HFF-Myc (cell line): ENCODE results near the gene RGS16.
A peak's percentile ranks its signal among the peaks of the same experiment; 100 is the strongest.

Experiments
- DNase-seq: peaks from one replicate; pipeline ENCODE4 v3.0.0-alpha.2; 2011; ENCODE audit warnings: low read depth; ENCODE audit errors: extremely low read depth
- H3K4me3 ChIP-seq: replicated peaks from 2 replicates; pipeline ENCODE4 v1.5.1; 2011; ENCODE audit warnings: low read depth, mild to moderate bottlenecking, control low read depth, low read length
- TF ChIP-seq, protein P1 (sequence below): IDR thresholded peaks from 2 replicates; pipeline ENCODE4 v1.5.1; 2012; ENCODE audit warnings: mild to moderate bottlenecking, low read depth, low read length, control low read depth; ENCODE audit errors: missing control alignments

Gene RGS16

DNA sequence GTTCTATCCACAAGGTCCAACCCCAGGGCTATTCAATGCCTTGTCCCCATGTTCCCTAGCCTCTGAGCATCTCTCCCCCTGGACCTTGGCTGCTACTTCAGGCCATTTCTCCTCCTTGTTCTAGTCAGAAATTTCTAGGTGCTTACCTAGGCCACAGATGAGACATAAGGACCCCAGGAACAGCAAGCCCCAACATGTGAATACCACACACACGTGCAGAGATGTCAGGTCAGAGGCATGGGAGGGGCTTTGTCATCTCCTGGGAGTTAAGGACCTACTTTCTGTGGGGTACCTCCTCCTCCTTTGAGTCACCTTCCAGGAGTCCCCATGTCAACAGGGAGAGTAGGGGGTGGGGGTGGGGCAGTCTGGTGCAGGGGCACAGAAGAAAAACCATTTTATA is 7.1 kb upstream of the RGS16 start:
- TF ChIP-seq, protein P1, sequence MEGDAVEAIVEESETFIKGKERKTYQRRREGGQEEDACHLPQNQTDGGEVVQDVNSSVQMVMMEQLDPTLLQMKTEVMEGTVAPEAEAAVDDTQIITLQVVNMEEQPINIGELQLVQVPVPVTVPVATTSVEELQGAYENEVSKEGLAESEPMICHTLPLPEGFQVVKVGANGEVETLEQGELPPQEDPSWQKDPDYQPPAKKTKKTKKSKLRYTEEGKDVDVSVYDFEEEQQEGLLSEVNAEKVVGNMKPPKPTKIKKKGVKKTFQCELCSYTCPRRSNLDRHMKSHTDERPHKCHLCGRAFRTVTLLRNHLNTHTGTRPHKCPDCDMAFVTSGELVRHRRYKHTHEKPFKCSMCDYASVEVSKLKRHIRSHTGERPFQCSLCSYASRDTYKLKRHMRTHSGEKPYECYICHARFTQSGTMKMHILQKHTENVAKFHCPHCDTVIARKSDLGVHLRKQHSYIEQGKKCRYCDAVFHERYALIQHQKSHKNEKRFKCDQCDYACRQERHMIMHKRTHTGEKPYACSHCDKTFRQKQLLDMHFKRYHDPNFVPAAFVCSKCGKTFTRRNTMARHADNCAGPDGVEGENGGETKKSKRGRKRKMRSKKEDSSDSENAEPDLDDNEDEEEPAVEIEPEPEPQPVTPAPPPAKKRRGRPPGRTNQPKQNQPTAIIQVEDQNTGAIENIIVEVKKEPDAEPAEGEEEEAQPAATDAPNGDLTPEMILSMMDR = no peak
- DNase-seq = no peak
- no peak overlapping the region for H3K4me3 ChIP-seq

DNA sequence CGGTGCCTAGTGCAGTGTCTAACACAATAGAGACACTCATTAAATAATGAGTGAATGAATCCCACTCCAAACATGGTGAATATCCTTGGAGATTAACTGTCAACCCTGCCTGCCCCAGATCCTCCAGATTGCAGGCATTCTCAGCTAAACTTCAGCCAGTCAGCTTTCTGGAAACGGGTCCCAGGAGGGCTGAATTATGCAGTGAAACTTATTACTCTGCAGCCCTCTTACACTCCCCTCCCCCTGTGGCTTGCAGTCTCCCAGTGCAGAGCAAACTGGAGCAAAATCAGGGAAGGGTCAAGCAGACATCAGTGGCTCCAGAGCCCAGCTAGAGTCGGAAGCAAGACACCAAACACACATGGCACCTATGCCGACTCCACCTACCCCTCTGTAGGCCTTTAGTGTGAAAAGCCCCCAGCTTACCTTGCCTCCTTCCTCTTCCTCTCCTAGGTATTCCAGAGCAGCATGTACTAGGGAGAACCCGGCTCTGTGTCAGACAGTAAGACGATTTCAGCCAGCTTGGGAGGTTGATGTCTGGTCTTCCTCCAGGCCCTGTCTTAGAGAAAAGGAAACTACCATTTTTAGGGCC is 6.5 kb upstream of the RGS16 start:
- no peak for DNase-seq
- no peak overlapping the region for H3K4me3 ChIP-seq
- TF ChIP-seq, protein P1 = no peak

DNA sequence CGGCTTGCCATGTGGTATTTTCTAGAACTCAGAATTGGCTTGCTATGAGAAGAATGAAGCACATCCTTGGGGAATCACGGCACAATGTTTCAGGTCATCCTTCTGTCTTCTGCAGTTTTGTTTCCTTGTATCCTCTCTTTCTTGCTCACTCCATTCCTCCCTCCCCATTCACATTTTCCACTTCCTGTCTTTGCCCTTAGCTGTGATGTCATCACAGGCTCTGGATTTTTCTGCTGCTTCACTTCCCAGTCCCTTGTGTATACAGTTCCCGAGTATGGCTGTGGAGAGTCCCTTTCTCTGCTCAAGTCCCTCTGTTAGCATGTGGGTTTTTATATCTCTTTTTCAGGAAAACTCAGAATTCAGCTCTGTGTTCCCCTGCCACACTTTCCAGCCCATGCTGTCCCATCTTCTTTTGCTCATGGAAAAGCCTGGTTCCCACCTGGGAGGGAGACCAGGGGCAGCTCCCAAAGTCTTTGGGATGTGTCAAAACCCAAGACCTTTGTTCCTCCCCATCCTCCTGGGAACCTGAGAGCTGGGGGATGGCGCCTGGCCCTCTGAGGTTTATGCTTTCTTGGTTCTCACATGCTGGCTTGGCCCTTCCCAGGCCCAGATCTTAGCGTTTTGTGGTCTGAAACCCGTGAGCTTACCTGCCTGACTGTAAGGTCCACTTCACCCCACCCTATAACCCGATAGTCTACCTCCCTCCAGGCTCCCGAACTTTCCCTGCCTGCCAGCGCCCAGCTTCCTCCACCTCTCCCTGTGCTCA is 4.8 kb upstream of the RGS16 start:
- DNase-seq = no peak
- TF ChIP-seq, protein P1 = no peak
- no peak overlapping the region for H3K4me3 ChIP-seq

DNA sequence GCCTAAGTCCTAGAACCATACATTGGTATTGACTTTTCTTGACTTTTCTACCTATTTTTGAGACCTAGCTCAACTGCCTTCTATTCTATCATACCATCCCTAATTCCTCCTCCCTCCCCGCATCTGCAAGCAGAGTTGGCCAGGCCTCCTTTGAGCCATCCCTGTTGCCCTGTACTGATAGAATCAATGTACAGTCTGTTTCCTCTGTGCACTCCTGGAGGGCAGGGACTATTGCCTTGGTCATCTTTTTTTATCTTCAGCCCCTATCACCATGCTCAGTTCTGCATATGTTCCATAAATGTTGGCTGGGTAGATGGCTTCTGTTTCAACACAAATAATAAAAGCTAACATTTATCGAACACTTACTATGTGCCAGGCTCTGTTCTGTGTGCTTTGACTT is 4.0 kb upstream of the RGS16 start:
- no peak overlapping the region for H3K4me3 ChIP-seq
- TF ChIP-seq, protein P1 = no peak
- no peak for DNase-seq

DNA sequence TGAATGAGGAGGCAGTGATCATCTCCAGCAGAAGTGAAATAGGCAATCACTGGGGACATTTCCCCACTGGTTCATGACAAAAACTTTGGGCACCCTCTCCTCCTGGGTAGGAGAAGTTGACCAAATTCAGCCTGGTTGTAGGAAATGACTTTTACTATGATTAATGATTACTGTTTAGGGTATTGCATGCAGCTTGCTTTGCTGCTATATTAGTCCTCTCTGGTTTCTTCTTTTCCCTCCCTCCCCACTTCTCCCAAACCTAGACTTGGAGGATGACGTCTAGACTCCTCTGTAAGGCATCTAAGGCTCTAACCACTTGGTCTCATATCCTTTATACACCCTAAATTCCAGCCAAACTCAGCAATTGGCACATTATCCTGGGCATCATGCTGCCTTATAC is 3.4 kb upstream of the RGS16 start:
- TF ChIP-seq, protein P1 = no peak
- no peak overlapping the region for H3K4me3 ChIP-seq
- no peak for DNase-seq

DNA sequence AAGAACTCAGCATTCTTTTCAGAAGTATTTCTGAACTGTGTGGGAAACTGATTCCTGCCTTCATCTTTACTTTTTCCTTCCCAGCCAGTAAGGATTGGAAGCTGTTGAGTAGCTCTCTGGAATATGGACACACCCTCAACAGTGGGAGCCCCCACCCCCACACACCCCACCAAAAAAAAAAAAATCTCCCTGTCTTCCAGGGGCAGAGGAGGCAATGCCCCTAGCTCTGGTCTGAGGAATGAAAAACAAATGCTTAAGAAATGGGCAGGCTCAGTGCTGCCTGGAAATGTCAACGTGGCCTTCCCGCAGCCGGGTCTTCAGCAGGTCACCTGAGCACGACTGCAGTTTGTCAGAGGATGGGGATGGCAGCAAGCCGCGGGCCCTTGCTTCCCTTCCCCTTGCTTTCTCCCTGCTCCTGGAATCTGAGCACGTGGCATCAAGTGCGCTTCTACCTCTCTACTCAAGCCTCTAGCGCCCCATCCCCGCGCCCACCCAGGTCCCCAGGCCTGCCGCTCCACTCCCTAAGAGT is 479 bp downstream of the RGS16 start:
- H3K4me3 ChIP-seq = peak overlapping the region; percentile 78
- TF ChIP-seq, protein P1 = no peak
- no peak for DNase-seq
